SK-N-SH treated with all-trans-retinoic acid at 6 μM for 48 hours (cell line): ENCODE measurements around the gene ZIC5.

Source experiments
- ATAC-seq: fragments of 200-7000 bp; cut with Tn5 transposase; 3 replicates; pipeline ENCODE4 v1.9.1; 2020; ENCODE audit warnings: mild to moderate bottlenecking, moderate library complexity
- ARNTL ChIP-seq: fragments of 450-650 bp; formaldehyde crosslinking; IDR thresholded peaks from 2 replicates; pipeline ENCODE4 v1.5.0; 2020; ENCODE audit warnings: low read depth, mild to moderate bottlenecking, moderate library complexity, borderline replicate concordance
- BACH2 ChIP-seq: fragments of 250-450 bp; sonication (Bioruptor Pico); IDR thresholded peaks from 2 replicates; pipeline ENCODE4 v1.9.0; 2021; ENCODE audit warnings: mild to moderate bottlenecking, borderline replicate concordance
- CREB5 ChIP-seq: fragments of 250-450 bp; sonication (Bioruptor Pico); IDR thresholded peaks from 2 replicates; pipeline ENCODE4 v1.5.1; 2020; ENCODE audit warnings: low read depth, mild to moderate bottlenecking, moderate library complexity
- CSDC2 ChIP-seq: fragments of 250-450 bp; sonication (Bioruptor Pico); IDR thresholded peaks from 2 replicates; pipeline ENCODE4 v1.5.0; 2020; ENCODE audit warnings: mild to moderate bottlenecking, moderate library complexity
- CSRNP3 ChIP-seq: fragments of 250-450 bp; sonication (Bioruptor Pico); IDR thresholded peaks from 2 replicates; pipeline ENCODE4 v1.5.1; 2021; ENCODE audit warnings: mild to moderate bottlenecking, moderate library complexity
- GLIS3 ChIP-seq: fragments of 250-450 bp; sonication (Bioruptor Pico); IDR thresholded peaks from 2 replicates; pipeline ENCODE4 v1.5.0; 2020; ENCODE audit warnings: mild to moderate bottlenecking, moderate library complexity
- ISL1 ChIP-seq: fragments of 250-450 bp; sonication (Bioruptor Pico); IDR thresholded peaks from 2 replicates; pipeline ENCODE4 v2.1.2; 2022; ENCODE audit warnings: mild to moderate bottlenecking, moderate library complexity
- PATZ1 ChIP-seq: fragments of 250-450 bp; sonication (Bioruptor Pico); IDR thresholded peaks from 2 replicates; pipeline ENCODE4 v1.8.0; 2020; ENCODE audit warnings: mild to moderate bottlenecking, moderate library complexity, borderline replicate concordance
- PPARA ChIP-seq: fragments of 250-450 bp; sonication (Bioruptor Pico); IDR thresholded peaks from 2 replicates; pipeline ENCODE4 v1.5.0; 2020; ENCODE audit warnings: mild to moderate bottlenecking, borderline replicate concordance
- RARB ChIP-seq: fragments of 250-450 bp; sonication (Bioruptor Pico); IDR thresholded peaks from 2 replicates; pipeline ENCODE4 v1.8.0; 2021; ENCODE audit warnings: mild to moderate bottlenecking, moderate library complexity
- SNAI2 ChIP-seq: fragments of 250-450 bp; sonication (Bioruptor Pico); IDR thresholded peaks from 2 replicates; pipeline ENCODE4 v1.5.0; 2020; ENCODE audit warnings: mild to moderate bottlenecking, moderate library complexity
- TCF4 ChIP-seq: fragments of 250-450 bp; sonication (Bioruptor Pico); IDR thresholded peaks from 2 replicates; pipeline ENCODE4 v1.8.0; 2021; ENCODE audit warnings: mild to moderate bottlenecking, moderate library complexity, borderline replicate concordance
- TOX ChIP-seq: fragments of 250-450 bp; sonication (Bioruptor Pico); IDR thresholded peaks from 2 replicates; pipeline ENCODE4 v1.8.0; 2021; ENCODE audit warnings: mild to moderate bottlenecking, moderate library complexity, borderline replicate concordance
- ZC3H10 ChIP-seq: fragments of 250-450 bp; sonication (Bioruptor Pico); IDR thresholded peaks from 2 replicates; pipeline ENCODE4 v1.5.1; 2021; ENCODE audit warnings: mild to moderate bottlenecking, moderate library complexity
- ZFP3 ChIP-seq: fragments of 250-450 bp; sonication (Bioruptor Pico); IDR thresholded peaks from 2 replicates; pipeline ENCODE4 v1.5.0; 2020; ENCODE audit warnings: mild to moderate bottlenecking, moderate library complexity
- ZFP30 ChIP-seq: fragments of 450-650 bp; formaldehyde crosslinking; IDR thresholded peaks from 2 replicates; pipeline ENCODE4 v1.5.0; 2022; ENCODE audit warnings: mild to moderate bottlenecking, moderate library complexity
- ZNF70 ChIP-seq: fragments of 450-650 bp; formaldehyde crosslinking; IDR thresholded peaks from 2 replicates; pipeline ENCODE4 v1.5.0; 2020; ENCODE audit warnings: mild to moderate bottlenecking, moderate library complexity
- ZNF8 ChIP-seq: fragments of 450-650 bp; formaldehyde crosslinking; IDR thresholded peaks from 2 replicates; pipeline ENCODE4 v1.5.0; 2020; ENCODE audit warnings: mild to moderate bottlenecking, moderate library complexity
- TF ChIP-seq, protein P1 (sequence below): fragments of 250-450 bp; sonication (Bioruptor Pico); IDR thresholded peaks from 2 replicates; pipeline ENCODE4 v1.8.0; 2021; ENCODE audit warnings: low read depth, mild to moderate bottlenecking, moderate library complexity, borderline replicate concordance
- TF ChIP-seq, protein P2 (sequence below): fragments of 250-450 bp; sonication (Bioruptor Pico); IDR thresholded peaks from 2 replicates; pipeline ENCODE4 v1.5.0; 2020; ENCODE audit warnings: mild to moderate bottlenecking, moderate library complexity

ZIC5 gene

DNA sequence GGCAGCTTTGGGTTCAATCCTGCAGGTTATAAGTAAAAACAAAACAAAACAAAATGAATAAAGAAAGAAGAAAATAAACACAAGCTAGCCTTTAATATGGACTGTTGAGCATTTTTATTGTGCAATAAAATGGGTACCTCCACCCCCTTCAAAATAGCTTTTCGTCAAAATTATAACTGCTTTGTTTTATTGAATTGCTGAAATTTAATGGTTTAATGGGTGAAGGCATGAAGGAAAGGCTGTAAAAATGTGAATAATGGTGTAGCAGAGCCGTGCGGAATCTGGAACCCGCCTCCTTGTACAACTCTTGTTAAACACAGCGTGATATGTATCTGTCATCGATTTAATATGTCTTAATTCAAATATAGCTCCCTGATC is 2.2 kb upstream of the ZIC5 start:
- ATAC-seq, result no peak
- TF ChIP-seq ZFP30 (CRISPR knock-in tag) (no peak), TCF4 (CRISPR knock-in tag) (no peak), GLIS3 (CRISPR knock-in tag) (no peak), RARB (no peak), ZNF70 (CRISPR knock-in tag) (no peak), CSDC2 (CRISPR knock-in tag) (no peak), ARNTL (no peak)

GRCh38 chr13:99973163-99973807 is 1.7 kb upstream of the ZIC5 start:
- ATAC-seq, result no peak
- TF ChIP-seq ARNTL (no peak), CSRNP3 (CRISPR knock-in tag) (no peak), ZC3H10 (CRISPR knock-in tag) (no peak), ZFP30 (CRISPR knock-in tag) (no peak), CREB5 (CRISPR knock-in tag) (no peak), BACH2 (no peak), CSDC2 (CRISPR knock-in tag) (no peak), ZFP3 (CRISPR knock-in tag) (no peak), RARB (no peak), PPARA (CRISPR knock-in tag) (no peak), ZNF8 (CRISPR knock-in tag) (no peak), SNAI2 (CRISPR knock-in tag) (no peak), PATZ1 (no peak), ISL1 (CRISPR knock-in tag) (no peak)
- TF ChIP-seq, protein P1, sequence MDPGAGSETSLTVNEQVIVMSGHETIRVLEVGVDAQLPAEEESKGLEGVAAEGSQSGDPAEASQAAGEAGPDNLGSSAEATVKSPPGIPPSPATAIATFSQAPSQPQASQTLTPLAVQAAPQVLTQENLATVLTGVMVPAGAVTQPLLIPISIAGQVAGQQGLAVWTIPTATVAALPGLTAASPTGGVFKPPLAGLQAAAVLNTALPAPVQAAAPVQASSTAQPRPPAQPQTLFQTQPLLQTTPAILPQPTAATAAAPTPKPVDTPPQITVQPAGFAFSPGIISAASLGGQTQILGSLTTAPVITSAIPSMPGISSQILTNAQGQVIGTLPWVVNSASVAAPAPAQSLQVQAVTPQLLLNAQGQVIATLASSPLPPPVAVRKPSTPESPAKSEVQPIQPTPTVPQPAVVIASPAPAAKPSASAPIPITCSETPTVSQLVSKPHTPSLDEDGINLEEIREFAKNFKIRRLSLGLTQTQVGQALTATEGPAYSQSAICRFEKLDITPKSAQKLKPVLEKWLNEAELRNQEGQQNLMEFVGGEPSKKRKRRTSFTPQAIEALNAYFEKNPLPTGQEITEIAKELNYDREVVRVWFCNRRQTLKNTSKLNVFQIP (CRISPR knock-in tag), result no peak

DNA sequence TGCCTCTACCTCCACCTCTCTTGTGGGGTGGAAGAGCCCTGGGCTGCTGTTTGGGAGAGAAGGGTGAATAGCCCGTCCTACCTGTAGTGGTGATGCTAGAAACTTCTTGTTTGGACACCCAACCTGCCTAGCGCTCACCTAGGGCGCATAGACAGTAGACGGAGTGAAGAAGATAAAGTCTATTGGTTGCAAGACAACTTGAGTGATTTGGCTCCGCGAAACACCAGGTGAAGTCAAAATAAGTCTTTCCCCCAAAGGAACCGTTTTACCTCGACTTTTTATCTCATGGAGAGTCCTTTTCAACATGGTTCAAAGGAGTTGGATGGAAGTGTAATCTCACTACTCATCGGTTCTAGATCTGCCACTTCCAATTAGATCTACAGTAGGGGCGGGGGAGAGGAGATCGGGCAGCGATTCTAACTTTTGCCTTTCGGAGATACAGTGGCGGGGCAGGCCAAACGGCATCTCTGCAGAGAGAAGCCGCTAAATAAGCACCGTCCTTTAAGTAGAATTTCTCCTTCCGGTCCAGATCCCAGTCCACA is 694 bp upstream of the ZIC5 start:
- no peak for ATAC-seq
- TF ChIP-seq, protein P2, sequence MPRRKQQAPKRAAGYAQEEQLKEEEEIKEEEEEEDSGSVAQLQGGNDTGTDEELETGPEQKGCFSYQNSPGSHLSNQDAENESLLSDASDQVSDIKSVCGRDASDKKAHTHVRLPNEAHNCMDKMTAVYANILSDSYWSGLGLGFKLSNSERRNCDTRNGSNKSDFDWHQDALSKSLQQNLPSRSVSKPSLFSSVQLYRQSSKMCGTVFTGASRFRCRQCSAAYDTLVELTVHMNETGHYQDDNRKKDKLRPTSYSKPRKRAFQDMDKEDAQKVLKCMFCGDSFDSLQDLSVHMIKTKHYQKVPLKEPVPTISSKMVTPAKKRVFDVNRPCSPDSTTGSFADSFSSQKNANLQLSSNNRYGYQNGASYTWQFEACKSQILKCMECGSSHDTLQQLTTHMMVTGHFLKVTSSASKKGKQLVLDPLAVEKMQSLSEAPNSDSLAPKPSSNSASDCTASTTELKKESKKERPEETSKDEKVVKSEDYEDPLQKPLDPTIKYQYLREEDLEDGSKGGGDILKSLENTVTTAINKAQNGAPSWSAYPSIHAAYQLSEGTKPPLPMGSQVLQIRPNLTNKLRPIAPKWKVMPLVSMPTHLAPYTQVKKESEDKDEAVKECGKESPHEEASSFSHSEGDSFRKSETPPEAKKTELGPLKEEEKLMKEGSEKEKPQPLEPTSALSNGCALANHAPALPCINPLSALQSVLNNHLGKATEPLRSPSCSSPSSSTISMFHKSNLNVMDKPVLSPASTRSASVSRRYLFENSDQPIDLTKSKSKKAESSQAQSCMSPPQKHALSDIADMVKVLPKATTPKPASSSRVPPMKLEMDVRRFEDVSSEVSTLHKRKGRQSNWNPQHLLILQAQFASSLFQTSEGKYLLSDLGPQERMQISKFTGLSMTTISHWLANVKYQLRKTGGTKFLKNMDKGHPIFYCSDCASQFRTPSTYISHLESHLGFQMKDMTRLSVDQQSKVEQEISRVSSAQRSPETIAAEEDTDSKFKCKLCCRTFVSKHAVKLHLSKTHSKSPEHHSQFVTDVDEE, result no peak
- TF ChIP-seq TOX (CRISPR knock-in tag) (no peak), GLIS3 (CRISPR knock-in tag) (no peak)
